HuH-7.5 (cell line): ENCODE results near the gene PECR.
"Not testable (repeated sequence)": the region's sequence is repeated elsewhere in the genome, so short reads cannot be mapped to it uniquely, and the experiment has no call there.

ENCODE experiments used
- DNase-seq: peaks from one replicate; pipeline ENCODE4 v3.0.0; 2011; ENCODE audit warnings: low spot score

The PECR gene

GRCh38 chr2:216002101-216002678, 79.4 kb downstream of the PECR start:
- no peak for DNase-seq

- DNase-seq, result no peak
Observed at GRCh38 chr2:216001216-216002100, 80.2 kb downstream of the PECR start.

- DNase-seq, result no peak
Observed at GRCh38 chr2:215998636-215999035, 83.0 kb downstream of the PECR start.

GRCh38 chr2:215997219-215997618, 84.4 kb downstream of the PECR start:
- no peak for DNase-seq

GRCh38 chr2:215994911-215995310, 86.7 kb downstream of the PECR start:
- no peak for DNase-seq

- DNase-seq, result not testable (repeated sequence)
Observed at GRCh38 chr2:215988556-215989207, 92.9 kb downstream of the PECR start.
